Keratinocyte (primary cell): ENCODE results near the gene ITGB8. TPM values are rescaled to one million over a fixed set of nuclear protein-coding genes. Genes with fewer than 3 reads are reported as not detected.

Experiments
- DNase-seq: peaks from one replicate; pipeline ENCODE4 v3.0.0-alpha.2; 2011; ENCODE audit warnings: low read depth, missing footprints, low spot score
- FAIRE-seq: peaks from 2 replicates; lab custom pipeline; 2011; peaks lifted over from hg19 to GRCh38; lab: Jason Lieb, UNC
- H2AFZ ChIP-seq: 2 replicates; pipeline ENCODE4 v1.6.0; 2012; ENCODE audit warnings: low read length, control low read depth, inconsistent platforms; ENCODE audit not compliant: control insufficient read depth
- H3K27ac ChIP-seq: 2 replicates; pipeline ENCODE4 v1.5.1; 2011; ENCODE audit warnings: low read length; ENCODE audit not compliant: control insufficient read depth, insufficient read depth
- H3K27me3 ChIP-seq: 3 replicates; pipeline ENCODE4 v1.6.0; 2011; ENCODE audit warnings: low read length; ENCODE audit not compliant: control insufficient read depth, insufficient read depth; ENCODE audit errors: extremely low read depth
- H3K36me3 ChIP-seq, 2 experiments: 2 replicates in 1 of 2; 3 replicates in 1 of 2; pipeline ENCODE4 v1.5.1; 2011; ENCODE audit warnings: low read length in 2 of 2, mild to moderate bottlenecking in 1 of 2; ENCODE audit not compliant: control insufficient read depth in 2 of 2, insufficient read depth in 2 of 2; ENCODE audit errors: extremely low read depth in 1 of 2
- H3K4me1 ChIP-seq: 3 replicates; pipeline ENCODE4 v1.5.1; 2011; ENCODE audit warnings: low read length; ENCODE audit not compliant: control insufficient read depth, insufficient read depth; ENCODE audit errors: extremely low read depth
- H3K4me2 ChIP-seq: 3 replicates; pipeline ENCODE4 v1.6.0; 2011; ENCODE audit warnings: low read depth, low read length; ENCODE audit not compliant: control insufficient read depth, insufficient read depth; ENCODE audit errors: extremely low read depth
- H3K4me3 ChIP-seq, 3 experiments: fragments of 200-600 bp in 1 of 3; sonication (generic) in 1 of 3; 2 replicates in 2 of 3; 3 replicates in 1 of 3; pipeline ENCODE4 v1.5.1; 2011 to 2016; ENCODE audit warnings: low read length in 3 of 3, mild to moderate bottlenecking in 3 of 3, control low read depth in 2 of 3, inconsistent platforms in 1 of 3, low read depth in 1 of 3, mixed read lengths in 1 of 3, mixed run types in 1 of 3, moderate library complexity in 1 of 3; ENCODE audit not compliant: control insufficient read depth in 2 of 3, insufficient read depth in 2 of 3; ENCODE audit errors: extremely low read depth in 1 of 3
- H3K79me2 ChIP-seq: 2 replicates; pipeline ENCODE4 v1.6.0; 2012; ENCODE audit warnings: low read length; ENCODE audit not compliant: control insufficient read depth, insufficient read depth
- H3K9ac ChIP-seq: 3 replicates; pipeline ENCODE4 v1.6.0; 2011; ENCODE audit warnings: low read length; ENCODE audit not compliant: control insufficient read depth, insufficient read depth; ENCODE audit errors: extremely low read depth
- H3K9me1 ChIP-seq: 3 replicates; pipeline ENCODE4 v1.6.0; 2011; ENCODE audit warnings: low read length; ENCODE audit not compliant: control insufficient read depth, insufficient read depth; ENCODE audit errors: extremely low read depth
- H3K9me3 ChIP-seq: 2 replicates; pipeline ENCODE4 v1.5.1; 2012; ENCODE audit warnings: low read depth, low read length; ENCODE audit not compliant: control insufficient read depth
- H4K20me1 ChIP-seq: 3 replicates; pipeline ENCODE4 v1.6.0; 2011; ENCODE audit warnings: low read length; ENCODE audit not compliant: control insufficient read depth, insufficient read depth; ENCODE audit errors: extremely low read depth
- CTCF ChIP-seq, 3 experiments: IDR thresholded peaks in 1 of 3; conservative IDR thresholded peaks in 1 of 3; optimal IDR thresholded peaks in 1 of 3; 2 replicates in 2 of 3; 3 replicates in 1 of 3; pipeline versions ENCODE3 to v1.5.1; 2011; ENCODE audit warnings: low read length in 3 of 3, mild to moderate bottlenecking in 3 of 3, moderate library complexity in 2 of 3, control low read depth in 1 of 3, inconsistent platforms in 1 of 3; ENCODE audit not compliant: insufficient read depth in 2 of 3; ENCODE audit errors: extremely low read depth in 1 of 3
- EZH2 ChIP-seq: IDR thresholded peaks from one replicate; pipeline ENCODE4 v1.6.1; 2012; ENCODE audit warnings: inconsistent platforms, mild to moderate bottlenecking, low read length, moderate library complexity
- dilution Hi-C: fragments of 300-500 bp; cut with MboI; formaldehyde crosslinking; loops from one replicate; pipeline ENCODE4 v1.7.0; 2020; ENCODE audit warnings: low sequenced_read_pairs; ENCODE audit not compliant: extremely low pct_ligation_motif_present
- polyA plus RNA-seq, 5 experiments: library from polyadenylated mRNA; depleted of rRNA in 3 of 5; stranded (reverse) in 3 of 5; stranded (forward) in 1 of 5; unstranded in 1 of 5; fragments of >200 nt; gene quantifications; 1 replicate in 1 of 5; 2 replicates in 3 of 5; 3 replicates in 1 of 5; pipeline versions ENCODE4 v1.2.1 to v1.2.3, GENCODE V29; 2011 to 2012; ENCODE audit warnings: missing spikeins in 2 of 5, low read depth in 1 of 5, low replicate concordance in 1 of 5

Gene ITGB8
- polyA plus RNA-seq, 1 donor (not counting 4 experiments of a cell fraction or from before 2014, with no cell fraction given) = 10.9 TPM

- Histone ChIP-seq H3K9ac (no peak overlapping the region), H3K79me2 (peaks cover 6% of the 10 kb centered on the region), H4K20me1 (no peaks in the 10 kb centered on the region), H3K4me1 (peaks cover 31% of the 10 kb centered on the region), H3K4me3 (no peak overlapping the region), H3K4me2 (no peak overlapping the region), H3K36me3 (peaks cover 0 to 2% of the 10 kb centered on the region in 2 experiments), H2AFZ (no peak overlapping the region), H3K9me3 (no peaks in the 10 kb centered on the region), H3K27ac (no peak overlapping the region), H3K9me1 (no peaks in the 10 kb centered on the region), H3K27me3 (no peaks in the 10 kb centered on the region)
- DNase-seq (no peak), FAIRE-seq (no peak)
- dilution Hi-C loops = no loop called here
- no peak for TF ChIP-seq CTCF (optimal IDR thresholded peaks at IDR 0.05 in 1 of 3, IDR thresholded peaks at IDR 0.05 in 1 of 3, conservative IDR thresholded peaks at IDR 0.05 in 1 of 3; ENCODE audit: extremely low read depth in 1 of 3, insufficient read depth in 2 of 3, low read length in 3 of 3)
- TF ChIP-seq EZH2 = no peak
Measured at GRCh38 chr7:20359341-20359963, 28.8 kb downstream of the ITGB8 start.

GRCh38 chr7:20362574-20363253, 32.0 kb downstream of the ITGB8 start:
- peak overlapping the region; percentile 28 for H2AFZ ChIP-seq
- peak overlapping the region; percentile 3 for H3K27ac ChIP-seq
- no peak overlapping the region for H3K9ac ChIP-seq
- TF ChIP-seq EZH2 (no peak), CTCF (optimal IDR thresholded peaks at IDR 0.05 in 1 of 3, IDR thresholded peaks at IDR 0.05 in 1 of 3, conservative IDR thresholded peaks at IDR 0.05 in 1 of 3; ENCODE audit: extremely low read depth in 1 of 3, insufficient read depth in 2 of 3, low read length in 3 of 3) (no peak)
- no peak overlapping the region for H3K4me3 ChIP-seq
- no peaks in the 10 kb centered on the region for H3K9me1 ChIP-seq
- H3K9me3 ChIP-seq = no peaks in the 10 kb centered on the region
- H3K4me2 ChIP-seq = peak overlapping the region; percentile 34
- no peaks in the 10 kb centered on the region for H3K36me3 ChIP-seq
- H3K79me2 ChIP-seq = no peaks in the 10 kb centered on the region
- peaks cover 28% of the 10 kb centered on the region for H3K4me1 ChIP-seq
- no peak for DNase-seq
- dilution Hi-C loops = no loop called here
- peak; percentile 36 for FAIRE-seq
- no peaks in the 10 kb centered on the region for H4K20me1 ChIP-seq
- no peaks in the 10 kb centered on the region for H3K27me3 ChIP-seq
